Middle frontal gyrus (tissue), 1 donor: ENCODE results near the gene GRID1.
"Not testable (repeated sequence)": the region's sequence is repeated elsewhere in the genome, so short reads cannot be mapped to it uniquely, and the experiment has no call there.

Experiments used
- DNase-seq: peaks from one replicate; pipeline ENCODE4 v3.0.0-alpha.2; 2015; ENCODE audit warnings: low spot score; ENCODE audit errors: extremely low spot score

Gene GRID1

DNA sequence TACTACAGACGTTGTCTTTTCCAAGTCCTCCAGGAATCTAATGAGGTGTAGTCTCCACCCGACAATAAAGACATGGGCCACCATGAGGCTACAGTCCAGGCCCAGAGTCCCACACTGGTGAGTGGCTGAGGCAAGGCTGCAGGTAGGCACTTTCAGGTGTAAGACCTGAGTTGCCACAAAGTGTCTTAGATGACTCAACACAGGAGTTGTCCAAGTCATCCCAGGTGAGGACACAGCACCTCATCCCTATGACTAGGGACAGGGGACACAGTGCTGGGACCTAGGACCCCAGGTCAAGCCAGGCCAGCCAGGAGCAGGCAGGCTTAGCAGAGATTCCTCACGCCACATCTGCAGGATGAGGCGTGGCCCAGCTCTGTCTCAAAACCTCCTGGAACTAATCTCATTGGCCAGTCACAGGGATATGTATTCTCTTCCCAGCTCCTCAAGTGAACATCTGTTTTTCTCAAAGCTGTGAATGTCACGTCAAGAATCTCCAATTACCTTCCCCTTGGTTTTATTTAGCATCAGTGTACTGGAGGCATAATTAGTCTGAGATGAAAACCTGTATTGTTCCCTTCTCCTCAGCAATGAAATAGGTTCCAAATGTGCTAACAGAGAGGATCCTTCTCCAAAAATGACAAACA is 254.6 kb downstream of the GRID1 start:
- no peak for DNase-seq

DNA sequence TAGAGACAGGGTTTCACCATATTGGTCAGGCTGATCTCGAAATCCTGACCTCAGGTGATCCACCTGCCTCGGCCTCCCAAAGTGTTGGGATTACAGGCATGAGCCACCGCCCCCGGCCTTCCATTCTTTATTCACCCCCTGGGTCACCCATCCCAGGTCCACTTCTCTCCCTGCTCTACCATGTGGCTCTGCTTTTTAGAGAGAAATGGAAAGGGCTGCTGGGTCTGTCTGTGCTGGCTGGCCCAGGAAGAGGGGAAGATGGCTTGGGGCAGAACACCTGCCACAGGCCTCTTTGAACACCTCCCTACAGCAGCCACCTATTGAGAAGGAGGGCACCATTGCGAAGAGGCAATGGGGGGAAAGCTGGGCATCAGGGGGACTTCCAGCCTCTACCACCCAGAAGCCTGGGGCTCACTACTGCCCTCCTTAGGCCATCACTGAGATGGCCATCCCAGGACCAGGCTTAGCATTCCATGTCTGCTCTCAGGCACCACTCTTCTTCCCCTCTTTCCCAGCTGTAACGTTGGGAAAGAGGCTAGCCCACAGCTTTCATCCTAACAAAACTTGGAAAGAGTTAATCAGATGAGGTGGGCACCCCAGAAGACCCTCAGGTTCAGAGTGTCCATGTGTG is 256.3 kb downstream of the GRID1 start:
- DNase-seq, result no peak

DNA sequence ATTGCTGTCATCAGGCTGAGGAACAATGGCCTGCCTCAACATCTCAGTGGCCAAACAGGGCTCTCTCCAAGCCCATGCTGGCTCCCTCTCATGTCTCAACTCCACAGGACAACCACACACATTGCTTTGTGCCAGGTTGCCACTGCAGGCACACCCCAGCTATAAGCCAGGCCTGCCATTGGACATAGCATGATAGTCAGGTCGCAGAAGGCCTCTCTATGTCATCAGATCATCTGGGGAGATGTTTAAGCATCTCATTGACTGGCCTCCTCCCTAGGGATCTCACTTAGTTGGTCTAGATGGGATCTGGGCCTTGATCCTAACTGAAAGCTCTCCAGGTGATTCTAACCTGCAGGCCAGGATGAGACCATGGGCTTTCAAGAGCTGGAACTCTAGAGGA is 257.2 kb downstream of the GRID1 start:
- DNase-seq, result no peak

DNA sequence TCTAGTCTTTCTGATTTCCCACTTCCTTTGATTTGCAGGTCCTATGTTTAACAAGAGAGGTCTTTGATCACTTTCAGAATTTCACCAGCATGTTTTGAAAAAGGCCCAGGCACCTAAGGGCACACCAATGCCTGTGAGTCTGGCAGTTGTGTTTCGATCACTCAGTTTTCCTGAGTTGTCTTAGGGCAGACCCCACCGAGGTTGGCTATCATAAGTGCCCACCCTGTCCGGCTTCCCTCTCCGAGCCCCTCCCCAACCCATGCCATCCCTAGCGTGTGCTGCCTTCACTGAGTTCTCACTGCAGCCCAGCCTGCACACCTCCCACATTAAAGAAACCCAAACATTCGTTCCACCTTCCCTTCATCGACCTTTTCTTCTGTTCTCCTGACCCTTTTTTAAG is 257.9 kb downstream of the GRID1 start:
- DNase-seq, result no peak

DNA sequence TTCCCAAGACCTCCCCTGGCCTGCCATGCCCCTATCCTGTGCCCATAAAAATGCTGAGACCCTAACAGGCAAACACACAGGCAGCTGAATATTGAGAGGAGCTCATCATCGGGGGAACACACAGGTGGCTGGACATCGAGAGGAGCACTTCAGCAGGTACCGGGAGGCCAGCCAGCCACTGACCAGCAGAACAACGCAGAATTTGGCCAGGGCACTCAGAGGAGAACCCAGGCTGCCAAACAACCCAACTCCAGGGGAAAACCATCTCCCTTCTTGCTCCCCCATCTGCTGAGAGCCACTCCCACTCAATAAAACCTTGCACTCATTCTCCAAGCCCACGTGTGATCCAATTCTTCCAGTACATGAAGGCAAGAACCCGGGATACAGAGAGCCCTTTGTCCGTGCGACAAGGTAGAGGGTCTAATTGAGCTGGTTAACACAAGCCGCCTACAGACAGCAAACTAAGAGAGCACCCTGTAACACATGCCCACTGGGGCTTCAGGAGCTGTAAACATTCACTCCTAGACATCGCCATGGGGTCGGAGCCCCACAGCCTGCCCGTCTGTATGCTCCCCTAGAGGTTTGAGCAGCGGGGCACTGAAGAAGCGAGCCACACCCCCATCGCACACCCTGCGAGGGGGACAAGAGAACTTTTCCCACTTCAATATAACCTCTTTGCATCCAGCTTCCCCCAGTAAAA is 258.8 kb downstream of the GRID1 start:
- not testable (repeated sequence) for DNase-seq

DNA sequence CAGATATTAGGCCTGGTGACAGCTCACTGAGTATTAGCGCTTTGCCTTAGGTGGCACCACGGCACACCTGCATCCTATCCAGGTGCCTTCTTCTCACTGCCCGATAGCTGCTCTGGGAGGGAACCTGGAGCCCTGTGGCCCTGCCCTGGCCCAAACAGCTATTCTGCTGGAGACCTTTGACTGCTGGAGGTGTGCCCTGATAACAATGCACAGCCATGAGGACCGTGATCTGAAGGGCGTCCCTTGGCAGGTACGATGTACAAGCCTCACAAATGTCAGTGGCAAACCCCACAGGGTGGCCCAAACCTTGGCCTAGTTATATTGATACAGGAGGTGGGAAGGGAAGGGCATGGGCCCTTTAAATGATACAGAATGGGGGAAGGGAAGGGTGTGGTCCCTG is 259.5 kb downstream of the GRID1 start:
- DNase-seq, result no peak

DNA sequence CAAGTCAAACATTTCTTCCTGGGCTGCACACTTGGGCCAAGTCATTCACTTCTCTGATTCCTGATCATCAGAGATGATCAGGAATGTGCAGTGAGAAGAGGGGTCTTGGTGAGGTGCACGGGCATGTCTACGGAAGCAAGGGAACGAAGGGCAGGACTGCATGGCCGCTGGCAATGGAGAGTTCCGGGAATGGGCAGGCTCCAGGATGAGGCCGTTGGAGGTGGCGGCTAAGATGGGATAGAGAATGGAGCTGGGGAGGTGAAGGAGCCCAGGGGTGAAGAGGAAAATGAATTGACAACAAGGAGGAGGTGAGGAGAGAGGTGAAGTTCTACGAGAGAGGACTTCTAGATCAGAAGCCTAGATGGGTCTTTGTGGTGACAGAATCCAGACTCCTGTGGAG is 260.0 kb downstream of the GRID1 start:
- DNase-seq, result no peak

DNA sequence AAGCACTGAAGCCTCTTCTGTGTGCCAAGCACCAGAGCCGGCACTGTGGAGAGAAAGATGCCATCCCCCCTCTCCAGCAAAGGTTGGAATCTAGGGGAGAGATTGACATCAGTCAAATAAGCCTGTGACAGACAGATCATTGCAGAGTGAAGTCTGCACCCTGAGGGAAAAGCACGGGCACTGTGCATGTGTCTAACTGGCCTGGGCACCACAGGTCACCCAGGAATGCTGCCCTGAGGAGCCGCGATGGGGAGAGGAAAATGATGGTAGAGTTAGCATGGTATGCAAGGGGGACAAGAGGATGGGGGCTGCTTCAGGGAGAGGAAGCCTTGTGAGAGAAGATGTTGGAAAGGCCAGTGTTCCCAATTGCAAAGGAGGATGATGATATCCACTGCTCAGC is 261.0 kb downstream of the GRID1 start:
- DNase-seq, result no peak

DNA sequence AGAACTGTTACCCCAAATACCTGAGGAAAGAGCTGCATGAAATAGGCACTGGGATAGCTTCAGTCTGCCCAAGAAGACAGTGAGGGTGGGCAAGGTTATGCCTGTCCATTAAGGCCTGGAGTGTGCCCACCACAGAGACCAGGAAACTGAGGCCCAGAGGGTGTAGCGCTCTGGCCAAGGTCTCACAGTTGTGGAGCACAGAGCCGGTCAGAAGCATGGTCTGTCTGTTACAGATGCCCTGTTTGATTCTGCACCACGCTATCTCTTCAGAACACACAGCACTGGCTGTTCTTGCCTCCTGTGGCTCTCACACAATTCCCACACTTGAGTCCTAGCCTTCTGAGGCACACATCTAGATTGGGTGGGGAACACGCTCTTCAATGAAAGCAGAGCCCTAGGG is 261.4 kb downstream of the GRID1 start:
- DNase-seq, result no peak

DNA sequence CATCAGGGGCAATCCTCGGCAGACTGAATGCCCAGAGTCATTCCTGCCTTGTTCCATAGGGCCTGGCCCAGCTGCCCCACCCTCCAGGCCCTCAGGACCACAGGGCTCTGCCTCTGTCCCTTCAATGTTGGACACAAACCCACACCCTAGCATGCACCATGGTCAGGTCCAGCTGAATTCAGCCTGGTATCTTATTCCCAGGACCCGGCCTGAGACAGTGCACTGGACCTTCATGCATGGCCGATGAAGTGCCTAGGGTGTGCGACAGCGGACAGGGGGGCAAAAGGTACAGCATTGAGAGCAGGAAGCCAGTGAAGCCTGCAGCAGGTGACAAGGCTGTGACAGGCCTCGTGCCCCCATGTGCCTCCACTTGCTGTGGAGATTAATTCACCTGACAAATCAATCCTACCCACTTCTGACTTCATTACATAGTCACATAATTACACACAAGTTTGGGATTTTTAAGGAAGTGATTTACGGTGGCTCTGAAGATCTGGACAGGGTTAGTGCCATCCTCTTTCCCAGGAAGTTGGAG is 261.9 kb downstream of the GRID1 start:
- DNase-seq, result no peak

DNA sequence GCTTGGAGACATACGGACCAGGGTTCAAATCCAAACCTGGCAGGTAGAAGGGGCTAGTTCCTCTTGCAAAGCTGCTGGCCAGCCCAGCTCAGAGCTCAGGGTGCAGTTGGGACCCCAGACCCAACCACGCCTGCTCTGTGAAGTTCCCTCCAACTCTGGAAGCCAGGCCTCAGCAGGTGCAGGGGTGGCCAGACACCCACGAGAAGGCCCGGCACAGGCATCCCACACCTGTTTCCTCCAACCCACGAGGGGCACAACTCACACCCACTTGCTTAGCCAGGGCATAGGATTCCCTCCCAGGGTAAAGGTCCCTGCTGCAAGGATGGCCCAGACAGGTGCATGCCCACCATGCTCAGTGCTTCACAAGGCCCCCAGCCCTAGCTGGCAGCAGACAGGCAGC is 262.4 kb downstream of the GRID1 start:
- no peak for DNase-seq

DNA sequence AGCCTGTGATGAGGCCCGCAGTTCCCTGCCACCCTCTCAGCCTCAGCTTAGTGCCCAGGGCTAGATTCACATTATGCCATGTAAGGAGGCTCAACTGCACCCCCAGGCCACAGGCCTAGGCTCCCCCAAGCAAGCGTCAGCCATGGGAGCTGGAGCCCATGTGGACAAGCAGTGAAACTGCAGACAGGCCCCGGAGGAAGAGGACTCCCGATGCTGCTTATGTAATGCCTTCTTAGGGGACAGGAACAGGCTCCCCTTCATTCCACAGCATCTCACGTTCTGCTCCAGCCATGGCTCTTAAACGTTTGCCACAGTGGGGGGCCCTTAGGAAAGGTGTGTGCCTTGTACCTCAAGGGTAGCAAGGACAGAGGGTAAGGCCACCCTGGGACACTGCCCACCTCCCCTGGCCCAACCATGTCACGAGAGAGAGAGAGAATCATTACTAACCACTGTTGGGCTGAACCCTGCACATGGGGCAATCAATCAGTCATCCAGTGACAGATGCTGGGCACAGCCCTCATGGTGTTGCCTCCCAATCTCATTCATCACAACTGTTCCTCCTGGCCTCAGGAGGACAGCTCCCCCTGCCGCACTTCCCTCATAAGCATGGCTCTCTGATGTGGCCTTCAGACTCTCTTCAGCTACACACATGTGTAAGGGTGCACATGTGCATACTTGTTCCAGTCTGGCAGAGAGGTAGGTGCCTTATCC is 263.0 kb downstream of the GRID1 start:
- no peak for DNase-seq

DNA sequence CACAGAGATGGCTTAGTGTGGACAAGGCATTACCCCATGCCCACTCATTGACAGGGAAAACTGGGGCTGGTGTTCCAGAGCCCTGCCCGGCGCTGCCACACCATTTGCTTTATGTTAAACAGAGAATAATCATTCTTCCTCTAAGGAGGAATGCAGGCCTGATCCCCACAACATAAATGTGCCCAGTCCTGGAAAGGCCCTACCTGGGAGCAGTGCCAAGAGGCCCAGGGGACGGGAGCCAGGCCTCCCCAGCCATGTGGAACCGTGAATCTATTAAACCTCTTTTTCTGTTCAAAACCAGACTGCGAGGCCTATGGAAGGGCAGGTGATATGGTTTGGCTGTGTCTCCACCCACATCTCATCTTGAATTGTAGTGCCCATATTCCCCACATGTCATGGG is 264.1 kb downstream of the GRID1 start:
- no peak for DNase-seq

DNA sequence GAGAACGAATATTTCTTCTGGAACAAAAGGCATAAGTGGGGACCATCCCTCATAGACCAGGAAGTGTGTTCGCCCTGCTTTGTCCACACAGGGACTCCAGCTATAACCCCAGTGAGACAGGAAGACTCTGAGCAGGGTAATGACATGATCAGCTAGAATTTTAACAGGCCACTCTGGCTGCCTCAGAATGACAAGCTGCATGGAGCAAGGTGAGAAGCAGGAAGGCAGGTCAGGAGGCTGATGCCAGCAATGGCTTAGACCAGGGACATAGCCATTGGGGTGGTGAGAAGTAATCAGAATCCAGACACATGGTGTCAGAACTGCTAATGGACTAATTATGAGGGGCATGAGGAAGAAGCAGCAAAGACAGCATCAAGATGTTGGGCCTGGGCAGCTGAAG is 264.6 kb downstream of the GRID1 start:
- DNase-seq, result no peak

DNA sequence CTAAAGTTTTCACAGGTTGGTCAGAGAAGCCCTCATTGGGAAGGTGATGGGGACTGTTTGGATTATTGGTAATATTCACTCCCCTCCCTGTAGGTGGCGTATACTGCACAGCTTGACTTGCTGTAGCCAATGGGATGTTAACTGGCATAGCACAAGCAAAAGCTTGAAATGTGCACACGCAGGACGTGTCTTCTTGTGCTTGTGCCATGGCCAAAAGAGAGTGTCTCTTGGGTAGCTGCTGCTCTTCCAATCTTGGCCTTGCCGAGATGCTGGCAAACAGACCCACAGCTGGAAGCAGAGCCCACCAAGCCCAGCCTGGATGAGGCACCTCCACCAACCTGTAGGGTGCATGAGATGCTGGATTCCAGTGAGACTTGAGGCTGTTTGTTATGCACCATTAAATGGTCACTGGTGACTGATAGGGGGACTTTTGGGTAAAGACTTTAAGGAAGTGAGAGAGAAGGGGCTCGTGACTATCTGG is 266.0 kb downstream of the GRID1 start:
- no peak for DNase-seq

DNA sequence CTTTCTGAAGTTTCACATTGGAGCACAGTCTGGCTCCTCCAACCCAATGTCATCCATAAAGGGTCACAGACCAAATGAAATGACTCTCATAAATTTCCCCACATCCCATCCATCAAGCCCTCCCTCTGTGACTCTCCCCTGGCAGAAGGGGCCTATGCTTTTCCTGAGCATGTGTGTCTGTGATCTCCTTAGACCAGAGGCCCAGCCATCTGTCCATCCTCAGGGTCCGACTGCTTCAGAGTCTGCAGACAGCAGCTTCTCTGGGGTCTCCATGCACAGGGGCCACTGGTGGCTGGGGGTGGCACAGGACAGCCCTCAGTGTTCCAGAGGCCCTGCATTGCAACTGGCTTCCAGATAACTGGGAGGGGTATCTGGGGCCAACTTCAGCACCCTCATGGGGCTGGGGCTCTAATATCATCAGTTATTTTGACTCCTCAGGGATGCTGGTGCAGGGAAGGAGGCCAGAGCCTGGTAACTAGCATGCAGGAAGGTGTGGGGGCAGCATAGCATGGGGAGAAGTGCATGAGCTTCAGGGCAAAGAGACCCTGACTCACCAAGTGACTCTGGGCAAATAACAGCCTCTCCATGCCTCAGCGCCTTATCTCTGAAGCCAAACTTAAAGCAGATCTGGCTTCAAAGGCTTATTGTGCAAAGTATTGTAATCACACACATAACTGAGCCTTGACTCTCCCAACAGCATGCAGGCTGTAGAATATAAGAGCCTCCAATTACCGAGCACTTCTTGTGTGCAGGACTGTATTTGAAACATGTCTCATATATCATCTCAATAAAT is 266.9 kb downstream of the GRID1 start:
- DNase-seq, result no peak

DNA sequence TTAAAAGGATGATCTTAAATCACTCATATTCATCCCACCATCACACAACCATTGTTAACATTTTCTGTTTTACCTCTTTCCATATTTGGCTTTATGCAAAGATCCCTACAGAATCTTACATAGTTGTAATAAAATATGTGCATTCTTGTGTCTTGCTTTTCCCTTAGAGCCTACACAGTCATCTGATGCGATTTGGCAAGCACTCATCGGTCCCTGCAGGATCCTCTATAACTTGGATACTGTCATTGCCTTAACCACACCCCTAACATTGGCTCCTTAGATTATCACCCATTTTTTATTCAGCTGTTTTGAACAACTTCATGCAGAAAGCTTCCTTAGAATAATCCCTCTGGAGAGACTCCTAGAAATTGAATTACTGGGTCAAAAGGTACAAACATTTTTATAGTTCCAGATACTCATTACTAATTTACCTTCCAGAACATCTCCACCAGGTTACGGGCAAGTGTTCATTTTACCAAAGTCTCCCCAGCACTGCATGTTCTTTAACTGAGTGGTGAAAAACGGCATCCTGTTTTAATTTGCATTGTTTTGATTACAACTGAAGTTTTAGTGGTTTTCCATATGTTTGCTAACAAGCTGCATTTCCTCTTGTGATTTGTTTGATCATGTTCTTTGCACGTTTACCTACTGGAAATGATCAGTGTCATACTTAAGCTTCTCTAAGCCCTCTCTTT is 268.3 kb downstream of the GRID1 start:
- DNase-seq, result no peak

DNA sequence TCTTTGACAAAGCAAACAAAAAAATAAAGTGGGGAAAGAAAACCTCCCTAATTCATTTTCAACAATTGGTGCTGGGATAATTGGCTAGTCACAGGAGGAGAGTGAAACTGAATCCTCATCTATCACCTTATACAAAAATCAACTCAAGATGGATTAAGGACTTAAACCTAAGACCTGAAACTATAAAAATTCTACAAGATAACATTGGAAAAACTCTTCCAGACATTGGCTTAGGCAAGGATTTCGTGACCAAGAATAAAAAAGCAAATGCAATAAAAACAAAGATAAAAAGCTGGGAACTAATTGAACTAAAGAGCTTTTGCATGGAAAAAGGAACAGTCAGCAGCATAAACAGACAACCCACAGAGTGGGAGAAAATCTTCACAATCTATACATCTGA is 271.5 kb downstream of the GRID1 start:
- DNase-seq, result not testable (repeated sequence)

DNA sequence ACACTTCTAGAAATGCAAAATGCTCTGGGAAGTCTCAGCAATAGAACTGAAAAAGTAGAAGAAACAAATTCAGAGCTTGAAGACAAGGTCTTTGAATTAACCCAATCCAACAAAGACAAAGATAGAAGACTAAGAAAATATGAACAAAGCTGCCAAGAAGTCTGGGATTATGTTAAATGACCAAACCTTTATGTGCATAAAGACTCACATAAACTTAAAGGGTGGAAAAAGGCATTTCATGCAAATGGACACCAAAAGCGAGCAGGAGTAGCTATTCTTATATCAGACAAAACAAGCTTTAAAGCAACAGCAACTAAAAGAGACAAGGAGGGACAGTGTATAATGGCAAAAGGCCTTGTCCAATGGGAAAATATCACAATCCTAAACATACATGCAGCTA is 274.3 kb downstream of the GRID1 start:
- not testable (repeated sequence) for DNase-seq

DNA sequence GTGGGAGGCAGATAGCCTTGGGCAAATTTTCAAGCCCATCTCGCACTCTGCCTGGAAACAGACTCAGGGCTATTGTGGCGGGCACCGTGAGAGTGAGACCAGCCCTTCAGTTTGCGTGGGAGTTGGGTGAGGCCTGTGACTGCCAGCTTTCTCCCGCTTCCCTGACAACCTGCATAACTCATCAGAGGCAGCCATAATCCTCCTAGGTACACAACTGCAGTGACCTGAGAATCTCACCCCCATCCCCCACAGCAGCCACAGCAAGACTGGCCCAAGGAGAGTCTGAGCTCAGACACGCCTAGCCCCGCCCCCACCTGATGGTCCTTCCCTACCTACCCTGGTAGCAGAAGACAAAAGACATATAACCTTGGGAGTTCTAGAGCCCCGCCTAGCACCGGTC is 275.4 kb downstream of the GRID1 start:
- DNase-seq, result no peak
